HepG2 (cell line): ENCODE results near the gene TSC22D2. TPM values are rescaled to one million over a fixed set of nuclear protein-coding genes. Genes with fewer than 3 reads are reported as not detected.

Experiments
- ZEB1 ChIP-seq: IDR thresholded peaks from 2 replicates; pipeline ENCODE4 v1.6.1; 2012; ENCODE audit warnings: mild to moderate bottlenecking, low read depth, inconsistent platforms; ENCODE audit not compliant: insufficient replicate concordance
- ZNF800 ChIP-seq: sonication (generic); formaldehyde crosslinking; IDR thresholded peaks from 2 replicates; pipeline ENCODE4 v1.4.0; 2020; ENCODE audit warnings: missing genetic modification reagents
- polyA plus RNA-seq, 8 experiments: library from polyadenylated mRNA; depleted of rRNA in 3 of 8; stranded (reverse) in 7 of 8; unstranded in 1 of 8; fragments of >200 nt; fragmentation: Illumina TruSeq in 4 of 8; extraction: Trizol in 4 of 8; gene quantifications; 2 replicates each; pipeline versions ENCODE4 v1.2.1 to v1.2.3, GENCODE V29; 2011 to 2016; ENCODE audit warnings: low read depth in 4 of 8, missing spikeins in 1 of 8, mixed read lengths in 1 of 8; ENCODE audit not compliant: insufficient read depth in 1 of 8
- total RNA-seq, 5 experiments: library from RNA; depleted of rRNA; stranded (reverse); fragments of >200 nt; fragmentation: Illumina TruSeq; extraction: Trizol; gene quantifications; 2 replicates each; pipeline ENCODE4 v1.2.3, GENCODE V29; 2016; ENCODE audit warnings: low read depth in 1 of 5
- TF ChIP-seq, protein P1 (sequence below): sonication (generic); formaldehyde crosslinking; IDR thresholded peaks from 2 replicates; pipeline ENCODE4 v1.9.0; 2021; ENCODE audit warnings: mild to moderate bottlenecking, missing genetic modification reagents

TSC22D2 gene
- total and polyA plus RNA-seq, 2 of the 13 experiments (the other 11 are each of a cell fraction or from before 2014, with no cell fraction given), result 4.6 to 8.2 TPM

- TF ChIP-seq, protein P1, sequence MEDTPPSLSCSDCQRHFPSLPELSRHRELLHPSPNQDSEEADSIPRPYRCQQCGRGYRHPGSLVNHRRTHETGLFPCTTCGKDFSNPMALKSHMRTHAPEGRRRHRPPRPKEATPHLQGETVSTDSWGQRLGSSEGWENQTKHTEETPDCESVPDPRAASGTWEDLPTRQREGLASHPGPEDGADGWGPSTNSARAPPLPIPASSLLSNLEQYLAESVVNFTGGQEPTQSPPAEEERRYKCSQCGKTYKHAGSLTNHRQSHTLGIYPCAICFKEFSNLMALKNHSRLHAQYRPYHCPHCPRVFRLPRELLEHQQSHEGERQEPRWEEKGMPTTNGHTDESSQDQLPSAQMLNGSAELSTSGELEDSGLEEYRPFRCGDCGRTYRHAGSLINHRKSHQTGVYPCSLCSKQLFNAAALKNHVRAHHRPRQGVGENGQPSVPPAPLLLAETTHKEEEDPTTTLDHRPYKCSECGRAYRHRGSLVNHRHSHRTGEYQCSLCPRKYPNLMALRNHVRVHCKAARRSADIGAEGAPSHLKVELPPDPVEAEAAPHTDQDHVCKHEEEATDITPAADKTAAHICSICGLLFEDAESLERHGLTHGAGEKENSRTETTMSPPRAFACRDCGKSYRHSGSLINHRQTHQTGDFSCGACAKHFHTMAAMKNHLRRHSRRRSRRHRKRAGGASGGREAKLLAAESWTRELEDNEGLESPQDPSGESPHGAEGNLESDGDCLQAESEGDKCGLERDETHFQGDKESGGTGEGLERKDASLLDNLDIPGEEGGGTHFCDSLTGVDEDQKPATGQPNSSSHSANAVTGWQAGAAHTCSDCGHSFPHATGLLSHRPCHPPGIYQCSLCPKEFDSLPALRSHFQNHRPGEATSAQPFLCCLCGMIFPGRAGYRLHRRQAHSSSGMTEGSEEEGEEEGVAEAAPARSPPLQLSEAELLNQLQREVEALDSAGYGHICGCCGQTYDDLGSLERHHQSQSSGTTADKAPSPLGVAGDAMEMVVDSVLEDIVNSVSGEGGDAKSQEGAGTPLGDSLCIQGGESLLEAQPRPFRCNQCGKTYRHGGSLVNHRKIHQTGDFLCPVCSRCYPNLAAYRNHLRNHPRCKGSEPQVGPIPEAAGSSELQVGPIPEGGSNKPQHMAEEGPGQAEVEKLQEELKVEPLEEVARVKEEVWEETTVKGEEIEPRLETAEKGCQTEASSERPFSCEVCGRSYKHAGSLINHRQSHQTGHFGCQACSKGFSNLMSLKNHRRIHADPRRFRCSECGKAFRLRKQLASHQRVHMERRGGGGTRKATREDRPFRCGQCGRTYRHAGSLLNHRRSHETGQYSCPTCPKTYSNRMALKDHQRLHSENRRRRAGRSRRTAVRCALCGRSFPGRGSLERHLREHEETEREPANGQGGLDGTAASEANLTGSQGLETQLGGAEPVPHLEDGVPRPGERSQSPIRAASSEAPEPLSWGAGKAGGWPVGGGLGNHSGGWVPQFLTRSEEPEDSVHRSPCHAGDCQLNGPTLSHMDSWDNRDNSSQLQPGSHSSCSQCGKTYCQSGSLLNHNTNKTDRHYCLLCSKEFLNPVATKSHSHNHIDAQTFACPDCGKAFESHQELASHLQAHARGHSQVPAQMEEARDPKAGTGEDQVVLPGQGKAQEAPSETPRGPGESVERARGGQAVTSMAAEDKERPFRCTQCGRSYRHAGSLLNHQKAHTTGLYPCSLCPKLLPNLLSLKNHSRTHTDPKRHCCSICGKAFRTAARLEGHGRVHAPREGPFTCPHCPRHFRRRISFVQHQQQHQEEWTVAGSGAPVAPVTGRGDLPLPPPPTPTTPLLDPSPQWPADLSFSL (CRISPR knock-in tag), result no peak
- TF ChIP-seq ZNF800 (no peak), ZEB1 (no peak)
Measured at GRCh38 chr3:150429767-150430671, 21.9 kb downstream of the TSC22D2 start (continued).
